ENCODE measurements around the gene LRRC14B.
"Not testable (repeated sequence)": the region's sequence is repeated elsewhere in the genome, so short reads cannot be mapped to it uniquely, and the experiment has no call there.

LRRC14B gene

DNA sequence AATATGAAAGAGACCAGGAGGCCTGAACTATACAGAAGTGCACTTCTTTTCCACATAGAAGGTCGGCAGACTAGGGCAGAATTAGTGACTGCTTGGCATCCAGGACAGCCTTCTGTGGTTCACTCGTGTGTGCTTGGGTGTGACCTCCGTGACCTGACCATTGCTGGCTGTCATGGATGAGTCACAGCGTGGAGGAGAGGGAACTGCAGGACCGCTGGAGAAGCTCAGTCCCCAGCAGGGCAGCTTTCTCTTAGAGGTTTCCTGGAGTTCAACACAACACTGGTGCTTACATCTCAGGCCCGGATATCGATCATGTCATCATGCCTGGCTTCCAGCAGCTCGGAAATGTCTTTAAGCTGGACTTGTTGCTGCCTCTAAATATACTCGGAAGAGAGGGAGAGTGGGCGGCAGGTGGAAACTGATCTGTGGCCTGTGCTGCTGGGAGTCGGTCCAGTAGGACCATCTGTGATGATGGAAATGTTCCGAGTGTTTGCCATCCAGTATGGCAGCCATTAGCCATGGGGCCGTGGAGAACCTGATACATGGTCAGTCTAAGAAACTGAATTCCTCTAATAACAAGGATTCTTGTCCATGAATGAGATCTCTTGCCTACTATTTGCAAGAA is 49.9 kb downstream of the LRRC14B start:
- DNase-seq (ENCODE audit: low read depth); in situ Hi-C loops (cut with HindIII; ENCODE audit: low sequenced_read_pairs); H3K4me3 ChIP-seq (ENCODE audit: low read depth, low read length): not testable (repeated sequence)

DNA sequence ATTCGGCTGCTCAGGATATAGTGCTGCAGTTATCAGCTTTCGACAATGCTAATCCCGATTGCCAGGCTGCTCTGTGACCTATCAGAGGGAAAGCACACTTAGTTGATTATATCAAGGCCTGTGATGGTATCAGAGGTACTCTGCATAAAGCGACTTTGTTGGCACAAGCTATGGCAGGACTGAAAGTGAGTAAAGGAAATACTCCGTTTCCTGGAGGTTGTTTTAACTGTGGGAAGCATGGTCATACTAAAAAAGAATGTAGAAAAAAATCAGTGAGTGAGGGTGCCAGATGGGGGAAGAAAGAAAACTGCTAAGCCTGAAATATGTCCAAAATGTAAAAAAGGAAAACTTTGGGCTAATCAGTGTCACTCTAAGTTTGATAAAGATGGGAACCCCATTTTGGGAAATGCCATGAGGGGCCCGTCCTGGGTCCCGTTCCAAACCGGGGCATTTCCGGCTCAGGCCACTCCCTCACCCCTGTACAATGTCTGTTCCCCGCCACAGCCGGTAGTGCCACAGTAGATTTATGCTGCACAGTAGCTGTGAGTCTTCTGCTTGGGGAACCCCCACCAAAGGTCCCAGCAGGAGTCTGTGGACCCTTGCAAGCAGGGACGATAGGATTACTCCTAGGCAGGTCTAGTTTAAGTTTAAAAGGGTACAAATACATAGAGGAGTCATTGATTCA is 52.5 kb downstream of the LRRC14B start:
- in situ Hi-C loops (cut with HindIII; ENCODE audit: low sequenced_read_pairs); H3K4me3 ChIP-seq (ENCODE audit: low read depth, low read length); DNase-seq (ENCODE audit: low read depth): not testable (repeated sequence)

DNA sequence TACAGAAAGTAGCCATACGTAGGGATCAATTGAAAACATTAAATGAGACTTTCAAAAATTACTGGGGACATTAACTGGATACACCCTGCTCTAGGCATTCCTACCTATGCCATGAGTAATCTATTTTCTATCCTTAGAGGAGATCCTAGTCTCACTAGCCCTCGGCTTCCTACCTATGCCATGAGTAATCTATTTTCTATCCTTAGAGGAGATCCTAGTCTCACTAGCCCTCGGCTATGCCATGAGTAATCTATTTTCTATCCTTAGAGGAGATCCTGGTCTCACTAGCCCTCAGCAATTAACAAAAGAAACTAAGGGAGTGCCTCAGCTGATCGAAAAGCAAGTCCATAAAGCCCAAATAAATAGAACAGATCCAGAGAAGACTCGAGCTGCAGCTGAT is 54.4 kb downstream of the LRRC14B start:
- H3K4me3 ChIP-seq (ENCODE audit: low read depth, low read length); DNase-seq (ENCODE audit: low read depth); in situ Hi-C loops (cut with HindIII; ENCODE audit: low sequenced_read_pairs): not testable (repeated sequence)
